HUES64 (cell line): ENCODE results near the gene LRRC4C.
"Not testable (repeated sequence)": the region's sequence is repeated elsewhere in the genome, so short reads cannot be mapped to it uniquely, and the experiment has no call there.

Experiments used
- H3K27ac ChIP-seq: 2 replicates; pipeline ENCODE4 v1.7.0; 2013; ENCODE audit warnings: low read depth, low read length, inconsistent platforms
- H3K27me3 ChIP-seq: 2 replicates; pipeline ENCODE4 v1.6.1; 2013; ENCODE audit warnings: mild to moderate bottlenecking, low read length; ENCODE audit not compliant: insufficient read depth
- H3K36me3 ChIP-seq: 2 replicates; pipeline ENCODE4 v1.6.1; 2013; ENCODE audit warnings: mild to moderate bottlenecking, low read length; ENCODE audit not compliant: insufficient read depth
- H3K4me1 ChIP-seq: 2 replicates; pipeline ENCODE4 v1.6.1; 2013; ENCODE audit warnings: mild to moderate bottlenecking, low read length, moderate library complexity; ENCODE audit not compliant: insufficient read depth
- H3K4me3 ChIP-seq: 2 replicates; pipeline ENCODE4 v1.5.1; 2013; ENCODE audit warnings: mild to moderate bottlenecking, low read length, moderate library complexity
- H3K9ac ChIP-seq: 2 replicates; pipeline ENCODE4 v1.6.1; 2013; ENCODE audit warnings: mild to moderate bottlenecking, low read depth, low read length
- H3K9me3 ChIP-seq: 2 replicates; pipeline ENCODE4 v1.6.1; 2013; ENCODE audit warnings: low read depth, low read length; ENCODE audit not compliant: insufficient read depth
- WGBS: fragments of 150-250, 120-280 bp; methylation state at CpG from one replicate; pipeline ENCODE4 v1.1.7; 2013; ENCODE audit warnings: missing lambda C conversion rate; 5-methylcytosine and 5-hydroxymethylcytosine counted together

The LRRC4C gene

GRCh38 chr11:40573254-40573891 lies 886.1 kb downstream of the LRRC4C start:
- Histone ChIP-seq H3K4me1 (no peaks in the 10 kb centered on the region), H3K9ac (no peak overlapping the region), H3K4me3 (no peak overlapping the region), H3K27me3 (no peaks in the 10 kb centered on the region), H3K27ac (no peak overlapping the region), H3K36me3 (no peaks in the 10 kb centered on the region), H3K9me3 (no peaks in the 10 kb centered on the region)
- 100% methylated on average over 1 of the region's 1 CpG for WGBS

- Histone ChIP-seq H3K36me3 (no peaks in the 10 kb centered on the region), H3K27me3 (no peaks in the 10 kb centered on the region), H3K4me3 (no peak overlapping the region), H3K4me1 (no peaks in the 10 kb centered on the region), H3K9me3 (no peaks in the 10 kb centered on the region), H3K9ac (no peak overlapping the region), H3K27ac (no peak overlapping the region)
- 96% methylated on average over 1 of the region's 1 CpG for WGBS
Measured at GRCh38 chr11:40569947-40570531, 889.4 kb downstream of the LRRC4C start.

- Histone ChIP-seq H3K4me3 (no peak overlapping the region), H3K4me1 (no peaks in the 10 kb centered on the region), H3K27ac (no peak overlapping the region), H3K9me3 (no peaks in the 10 kb centered on the region), H3K9ac (no peak overlapping the region), H3K27me3 (no peaks in the 10 kb centered on the region), H3K36me3 (no peaks in the 10 kb centered on the region)
- WGBS: 100% methylated on average over 1 of the region's 1 CpG
Measured at GRCh38 chr11:40567392-40567791, 892.1 kb downstream of the LRRC4C start.

- Histone ChIP-seq H3K27me3 (no peaks in the 10 kb centered on the region), H3K9me3 (no peaks in the 10 kb centered on the region), H3K27ac (no peak overlapping the region), H3K4me3 (no peak overlapping the region), H3K36me3 (no peaks in the 10 kb centered on the region), H3K4me1 (no peaks in the 10 kb centered on the region), H3K9ac (no peak overlapping the region)
- WGBS: 88% methylated on average over 3 of the region's 3 CpGs
Measured at GRCh38 chr11:40544162-40544561, 915.3 kb downstream of the LRRC4C start.

GRCh38 chr11:40542821-40543220 lies 916.6 kb downstream of the LRRC4C start:
- no peak overlapping the region for H3K9ac ChIP-seq
- no CpG with 5 or more reads among the region's 1 CpG for WGBS
- no peaks in the 10 kb centered on the region for H3K36me3 ChIP-seq
- no peak overlapping the region for H3K27ac ChIP-seq
- H3K4me1 ChIP-seq: 0 out of 2 replicates have a peak, but pooled peaks cover 2% of the 10 kb centered on the region
- no peaks in the 10 kb centered on the region for H3K27me3 ChIP-seq
- no peaks in the 10 kb centered on the region for H3K9me3 ChIP-seq
- H3K4me3 ChIP-seq: no peak overlapping the region

GRCh38 chr11:40537734-40538133 lies 921.7 kb downstream of the LRRC4C start:
- WGBS: 73% methylated on average over 2 of the region's 3 CpGs

GRCh38 chr11:40522080-40522479 lies 937.4 kb downstream of the LRRC4C start:
- WGBS: 98% methylated on average over 3 of the region's 6 CpGs
- not testable (repeated sequence) for H3K4me3 ChIP-seq, H3K4me1 ChIP-seq, H3K36me3 ChIP-seq, H3K27ac ChIP-seq, H3K9me3 ChIP-seq, H3K27me3 ChIP-seq, H3K9ac ChIP-seq

More at GRCh38 chr11:40537734-40538133, 921.7 kb downstream of the LRRC4C start:
- Histone ChIP-seq H3K27ac (no peak overlapping the region), H3K27me3 (no peaks in the 10 kb centered on the region), H3K9me3 (no peaks in the 10 kb centered on the region), H3K9ac (no peak overlapping the region), H3K4me3 (no peak overlapping the region), H3K4me1 (0 out of 2 replicates have a peak, but pooled peaks cover 5% of the 10 kb centered on the region), H3K36me3 (no peaks in the 10 kb centered on the region)

- no peak overlapping the region for H3K4me3 ChIP-seq
- H3K9ac ChIP-seq: no peak overlapping the region
- no peak overlapping the region for H3K27ac ChIP-seq
- H3K9me3 ChIP-seq: no peaks in the 10 kb centered on the region
- H3K4me1 ChIP-seq: no peaks in the 10 kb centered on the region
- H3K36me3 ChIP-seq: no peaks in the 10 kb centered on the region
- 97% methylated on average over 2 of the region's 3 CpGs for WGBS
- H3K27me3 ChIP-seq: no peaks in the 10 kb centered on the region
Measured at GRCh38 chr11:40517122-40517521, 942.3 kb downstream of the LRRC4C start.

- no peaks in the 10 kb centered on the region for H3K9me3 ChIP-seq
- no peak overlapping the region for H3K9ac ChIP-seq
- no peak overlapping the region for H3K4me3 ChIP-seq
- H3K27me3 ChIP-seq: no peaks in the 10 kb centered on the region
- H3K27ac ChIP-seq: no peak overlapping the region
- H3K4me1 ChIP-seq: no peaks in the 10 kb centered on the region
- WGBS: no CpG with 5 or more reads among the region's 1 CpG
- H3K36me3 ChIP-seq: no peaks in the 10 kb centered on the region
Measured at GRCh38 chr11:40514124-40514523, 945.3 kb downstream of the LRRC4C start.

- H3K9me3 ChIP-seq: no peaks in the 10 kb centered on the region
- no peaks in the 10 kb centered on the region for H3K4me1 ChIP-seq
- no peak overlapping the region for H3K4me3 ChIP-seq
- no peak overlapping the region for H3K9ac ChIP-seq
- H3K27ac ChIP-seq: no peak overlapping the region
- H3K36me3 ChIP-seq: no peaks in the 10 kb centered on the region
- no peaks in the 10 kb centered on the region for H3K27me3 ChIP-seq
Measured at GRCh38 chr11:40513281-40513680, 946.2 kb downstream of the LRRC4C start.

- Histone ChIP-seq H3K4me1 (no peaks in the 10 kb centered on the region), H3K27ac (no peak overlapping the region)
Measured at GRCh38 chr11:40508303-40508702, 951.1 kb downstream of the LRRC4C start.

GRCh38 chr11:40506226-40506625 lies 953.2 kb downstream of the LRRC4C start:
- 100% methylated on average over 1 of the region's 3 CpGs for WGBS
- Histone ChIP-seq H3K4me3 (no peak overlapping the region), H3K36me3 (no peaks in the 10 kb centered on the region), H3K27ac (no peak overlapping the region), H3K9ac (no peak overlapping the region), H3K9me3 (peaks cover 7% of the 10 kb centered on the region; the same call in 1 of the 2 replicates), H3K4me1 (no peaks in the 10 kb centered on the region), H3K27me3 (no peaks in the 10 kb centered on the region)

More at GRCh38 chr11:40508303-40508702, 951.1 kb downstream of the LRRC4C start:
- Histone ChIP-seq H3K36me3 (no peaks in the 10 kb centered on the region), H3K9me3 (no peaks in the 10 kb centered on the region), H3K4me3 (no peak overlapping the region), H3K27me3 (no peaks in the 10 kb centered on the region), H3K9ac (no peak overlapping the region)
